Prostate gland (tissue), 2 donors: ENCODE data around the gene ZSCAN10. TPM values are rescaled to one million over a fixed set of nuclear protein-coding genes. Genes with fewer than 3 reads are reported as not detected.
"Not testable (repeated sequence)": the region's sequence is repeated elsewhere in the genome, so short reads cannot be mapped to it uniquely, and the experiment has no call there.

Experiments used
- DNase-seq: peaks from one replicate; pipeline ENCODE4 v3.0.0-alpha.2; 2019; ENCODE audit warnings: low spot score
- H3K27ac ChIP-seq, 2 donors: fragments of 200-600 bp; sonication (generic); 2 replicates each; pipeline ENCODE4 v1.5.1; 2017 to 2019
- H3K27me3 ChIP-seq: fragments of 200-600 bp; sonication (generic); replicated peaks from 2 replicates; pipeline ENCODE4 v1.5.1; 2019; ENCODE audit not compliant: insufficient read depth
- H3K36me3 ChIP-seq, 2 donors: fragments of 200-600 bp; sonication (generic); 1 replicate in 1 of 2; 2 replicates in 1 of 2; pipeline versions ENCODE4 v1.5.1 to v1.8.1; 2017 to 2019
- H3K4me1 ChIP-seq: fragments of 200-600 bp; sonication (generic); replicated peaks from 2 replicates; pipeline ENCODE4 v1.5.1; 2019
- H3K4me3 ChIP-seq, 2 donors: fragments of 200-600 bp; sonication (generic); 2 replicates each; pipeline ENCODE4 v1.5.1; 2017 to 2019
- H3K9me3 ChIP-seq: fragments of 200-600 bp; sonication (generic); 2 replicates; pipeline ENCODE4 v1.5.1; 2017
- POLR2A ChIP-seq: fragments of 450-650 bp; IDR thresholded peaks from one replicate; pipeline ENCODE4 v1.6.1; 2016; ENCODE audit warnings: antibody characterized with exemption, mild to moderate bottlenecking
- POLR2AphosphoS5 ChIP-seq: sonication (generic); formaldehyde crosslinking; IDR thresholded peaks from one replicate; pipeline ENCODE4 v1.6.1; 2017; ENCODE audit warnings: antibody characterized with exemption
- WGBS: methylation state at CpG from one replicate; pipeline ENCODE4 v1.1.5; 2018; 5-methylcytosine and 5-hydroxymethylcytosine counted together
- intact Hi-C: fragments of 100-400 bp; cut with DNase I; formaldehyde crosslinking; loops from one replicate; pipeline ENCODE4 v1.14.2; 2022
- total RNA-seq, 2 donors: library from RNA; depleted of rRNA; stranded (reverse); fragments of >200 nt; gene quantifications; one replicate each; pipeline ENCODE4 v1.1.0, GENCODE V29; 2016
- TF ChIP-seq, protein P1 (sequence below), 4 experiments: fragments of 200-600 bp in 2 of 4; fragments of 450-650 bp in 2 of 4; sonication (generic) in 2 of 4; IDR thresholded peaks; 1 replicate in 3 of 4; 2 replicates in 1 of 4; pipeline ENCODE4 v1.5.1; 2016 to 2019; ENCODE audit warnings: antibody characterized with exemption in 4 of 4, mild to moderate bottlenecking in 2 of 4, moderate library complexity in 2 of 4

Gene ZSCAN10
- total RNA-seq, 2 donors from 2014 or later = 0.57 TPM; not detected in 1

DNA sequence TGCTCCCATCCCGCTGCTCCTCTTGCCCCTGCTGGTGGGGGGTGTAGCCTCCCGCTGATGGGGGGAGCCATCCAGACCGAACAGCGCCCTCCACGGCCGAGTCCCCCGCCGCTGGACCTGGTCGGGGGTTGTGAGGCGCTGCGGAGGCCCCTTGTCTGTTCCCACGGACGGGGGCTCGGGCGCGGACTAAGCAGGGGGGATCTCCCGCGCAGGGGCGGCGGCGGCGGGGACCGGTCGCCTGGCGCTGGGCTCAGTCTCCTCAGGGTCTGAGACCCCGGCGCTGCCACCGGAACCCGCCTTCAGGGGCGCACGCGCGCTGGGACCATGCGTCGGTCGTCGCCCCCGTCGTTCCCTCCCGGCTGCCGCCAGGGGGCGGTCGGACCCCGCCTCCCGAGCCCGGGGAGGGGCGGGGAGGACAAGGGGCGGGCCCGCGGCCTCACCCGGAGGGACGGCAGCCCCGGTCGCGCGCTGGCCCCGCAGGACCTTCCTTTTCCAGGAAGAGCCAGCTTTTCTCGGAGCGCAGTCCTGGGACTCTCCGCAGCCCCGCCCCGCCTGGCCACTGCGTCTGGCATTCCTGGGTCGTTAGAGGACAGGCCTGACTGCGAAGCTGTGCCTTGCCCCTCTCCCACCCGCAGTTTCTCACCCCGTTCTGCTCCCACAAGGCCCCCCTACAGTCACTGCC is 39.9 kb downstream of the ZSCAN10 start:
- Histone ChIP-seq H3K9me3 (no peaks in the 10 kb centered on the region), H3K4me3 (peak overlapping the region; percentile 92 to 93), H3K4me1 (peaks cover 7% of the 10 kb centered on the region), H3K27ac (peak overlapping the region; percentile 74 to 76), H3K36me3 (no peaks in the 10 kb centered on the region), H3K27me3 (no peaks in the 10 kb centered on the region)
- intact Hi-C loops = loop anchor here (5.0 kb wide), 1 partner anchor 68 kb away; no protein-coding TSS in a partner anchor
- 2% methylated on average over 55 of the region's 67 CpGs for WGBS
- DNase-seq = peak; percentile 72
- peak; percentile 66 for TF ChIP-seq POLR2AphosphoS5
- TF ChIP-seq, protein P1, sequence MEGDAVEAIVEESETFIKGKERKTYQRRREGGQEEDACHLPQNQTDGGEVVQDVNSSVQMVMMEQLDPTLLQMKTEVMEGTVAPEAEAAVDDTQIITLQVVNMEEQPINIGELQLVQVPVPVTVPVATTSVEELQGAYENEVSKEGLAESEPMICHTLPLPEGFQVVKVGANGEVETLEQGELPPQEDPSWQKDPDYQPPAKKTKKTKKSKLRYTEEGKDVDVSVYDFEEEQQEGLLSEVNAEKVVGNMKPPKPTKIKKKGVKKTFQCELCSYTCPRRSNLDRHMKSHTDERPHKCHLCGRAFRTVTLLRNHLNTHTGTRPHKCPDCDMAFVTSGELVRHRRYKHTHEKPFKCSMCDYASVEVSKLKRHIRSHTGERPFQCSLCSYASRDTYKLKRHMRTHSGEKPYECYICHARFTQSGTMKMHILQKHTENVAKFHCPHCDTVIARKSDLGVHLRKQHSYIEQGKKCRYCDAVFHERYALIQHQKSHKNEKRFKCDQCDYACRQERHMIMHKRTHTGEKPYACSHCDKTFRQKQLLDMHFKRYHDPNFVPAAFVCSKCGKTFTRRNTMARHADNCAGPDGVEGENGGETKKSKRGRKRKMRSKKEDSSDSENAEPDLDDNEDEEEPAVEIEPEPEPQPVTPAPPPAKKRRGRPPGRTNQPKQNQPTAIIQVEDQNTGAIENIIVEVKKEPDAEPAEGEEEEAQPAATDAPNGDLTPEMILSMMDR (IDR thresholded peaks at IDR 0.05) = peak; percentile 86 to 98 (median 97)
- peak; percentile 19 for TF ChIP-seq POLR2A

DNA sequence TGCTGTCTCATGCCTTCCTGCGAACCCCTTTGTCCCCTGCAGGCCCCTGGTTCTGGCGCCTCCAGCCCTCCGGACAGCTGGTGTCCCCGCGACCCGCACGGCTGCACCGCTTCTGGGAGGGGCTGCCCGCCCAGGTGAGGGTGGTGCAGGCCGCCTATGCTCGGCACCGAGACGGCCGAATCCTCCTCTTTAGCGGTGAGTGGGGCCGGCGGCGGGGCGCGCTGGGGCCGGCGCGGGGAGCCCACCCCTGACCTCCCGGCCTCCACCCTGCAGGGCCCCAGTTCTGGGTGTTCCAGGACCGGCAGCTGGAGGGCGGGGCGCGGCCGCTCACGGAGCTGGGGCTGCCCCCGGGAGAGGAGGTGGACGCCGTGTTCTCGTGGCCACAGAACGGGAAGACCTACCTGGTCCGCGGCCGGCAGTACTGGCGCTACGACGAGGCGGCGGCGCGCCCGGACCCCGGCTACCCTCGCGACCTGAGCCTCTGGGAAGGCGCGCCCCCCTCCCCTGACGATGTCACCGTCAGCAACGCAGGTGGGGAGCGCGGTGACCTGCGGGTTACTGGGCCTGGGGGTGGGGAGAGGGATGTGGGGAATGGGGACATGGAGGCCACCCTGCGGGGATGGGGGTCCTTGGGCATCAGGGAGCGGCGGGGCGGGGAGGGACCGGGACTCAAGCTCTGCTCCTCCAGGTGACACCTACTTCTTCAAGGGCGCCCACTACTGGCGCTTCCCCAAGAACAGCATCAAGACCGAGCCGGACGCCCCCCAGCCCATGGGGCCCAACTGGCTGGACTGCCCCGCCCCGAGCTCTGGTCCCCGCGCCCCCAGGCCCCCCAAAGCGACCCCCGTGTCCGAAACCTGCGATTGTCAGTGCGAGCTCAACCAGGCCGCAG is 40.7 kb downstream of the ZSCAN10 start:
- peak overlapping the region; percentile 92 to 93 for H3K4me3 ChIP-seq
- intact Hi-C loops = loop anchor here (5.0 kb wide), 1 partner anchor 69 kb away; no protein-coding TSS in a partner anchor
- no peaks in the 10 kb centered on the region for H3K9me3 ChIP-seq
- H3K36me3 ChIP-seq = no peaks in the 10 kb centered on the region
- H3K27me3 ChIP-seq = no peaks in the 10 kb centered on the region
- no peak for TF ChIP-seq POLR2AphosphoS5
- TF ChIP-seq, protein P1 (IDR thresholded peaks at IDR 0.05) = peak in 1 of 4 experiments; percentile 26
- WGBS = 12% methylated on average over 35 of the region's 77 CpGs
- H3K27ac ChIP-seq = peak overlapping the region; percentile 74 to 76
- peak; percentile 47 for DNase-seq
- peaks cover 7% of the 10 kb centered on the region for H3K4me1 ChIP-seq

DNA sequence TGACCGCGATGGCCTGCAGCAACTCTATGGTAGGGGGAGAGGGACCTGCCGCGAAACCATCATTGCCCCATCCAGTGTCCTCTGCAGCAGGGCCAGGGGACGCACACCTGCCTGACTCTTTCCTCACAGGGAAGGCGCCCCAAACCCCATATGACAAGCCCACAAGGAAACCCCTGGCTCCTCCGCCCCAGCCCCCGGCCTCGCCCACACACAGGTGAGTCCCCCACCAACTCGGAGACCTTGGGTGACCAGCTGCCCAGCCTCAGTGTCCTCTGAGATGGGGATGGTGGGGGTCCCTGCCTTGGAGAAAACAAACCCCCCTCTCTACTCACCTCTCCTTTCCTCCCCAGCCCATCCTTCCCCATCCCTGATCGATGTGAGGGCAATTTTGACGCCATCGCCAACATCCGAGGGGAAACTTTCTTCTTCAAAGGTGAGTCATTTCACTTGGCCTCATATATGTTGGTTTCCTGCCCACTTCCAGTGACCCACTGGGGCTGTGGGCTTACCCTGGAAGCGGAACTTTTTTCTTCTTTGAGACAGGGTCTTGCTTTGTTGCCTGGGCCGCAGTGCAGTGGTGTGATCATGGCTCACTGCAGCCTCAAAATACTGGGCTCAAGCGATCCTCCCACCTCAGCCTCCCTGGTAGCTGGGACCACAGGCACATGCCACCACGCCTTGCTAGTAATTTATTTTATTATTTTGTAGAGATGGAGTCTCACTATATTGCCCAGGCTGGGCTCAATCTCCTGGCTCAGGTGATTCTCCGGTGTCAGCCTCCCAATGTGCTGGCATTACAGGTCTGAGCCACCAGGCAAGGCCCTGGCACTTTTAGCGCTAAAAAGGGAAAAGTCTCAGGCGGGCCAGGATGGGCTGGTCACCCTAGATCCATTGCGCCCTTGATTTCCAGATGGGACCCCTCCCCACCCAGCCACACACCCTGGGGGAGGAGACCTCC is 41.6 kb downstream of the ZSCAN10 start:
- H3K4me1 ChIP-seq = peaks cover 7% of the 10 kb centered on the region
- H3K27ac ChIP-seq = no peak overlapping the region
- H3K9me3 ChIP-seq = no peaks in the 10 kb centered on the region
- intact Hi-C loops = loop anchor here (5.0 kb wide), 1 partner anchor 70 kb away; no protein-coding TSS in a partner anchor
- no peaks in the 10 kb centered on the region for H3K36me3 ChIP-seq
- H3K4me3 ChIP-seq = no peak overlapping the region
- TF ChIP-seq POLR2A = no peak
- TF ChIP-seq POLR2AphosphoS5 = no peak
- TF ChIP-seq, protein P1 (IDR thresholded peaks at IDR 0.05) = no peak
- no peak for DNase-seq
- 94% methylated on average over 20 of the region's 22 CpGs for WGBS
- no peaks in the 10 kb centered on the region for H3K27me3 ChIP-seq

DNA sequence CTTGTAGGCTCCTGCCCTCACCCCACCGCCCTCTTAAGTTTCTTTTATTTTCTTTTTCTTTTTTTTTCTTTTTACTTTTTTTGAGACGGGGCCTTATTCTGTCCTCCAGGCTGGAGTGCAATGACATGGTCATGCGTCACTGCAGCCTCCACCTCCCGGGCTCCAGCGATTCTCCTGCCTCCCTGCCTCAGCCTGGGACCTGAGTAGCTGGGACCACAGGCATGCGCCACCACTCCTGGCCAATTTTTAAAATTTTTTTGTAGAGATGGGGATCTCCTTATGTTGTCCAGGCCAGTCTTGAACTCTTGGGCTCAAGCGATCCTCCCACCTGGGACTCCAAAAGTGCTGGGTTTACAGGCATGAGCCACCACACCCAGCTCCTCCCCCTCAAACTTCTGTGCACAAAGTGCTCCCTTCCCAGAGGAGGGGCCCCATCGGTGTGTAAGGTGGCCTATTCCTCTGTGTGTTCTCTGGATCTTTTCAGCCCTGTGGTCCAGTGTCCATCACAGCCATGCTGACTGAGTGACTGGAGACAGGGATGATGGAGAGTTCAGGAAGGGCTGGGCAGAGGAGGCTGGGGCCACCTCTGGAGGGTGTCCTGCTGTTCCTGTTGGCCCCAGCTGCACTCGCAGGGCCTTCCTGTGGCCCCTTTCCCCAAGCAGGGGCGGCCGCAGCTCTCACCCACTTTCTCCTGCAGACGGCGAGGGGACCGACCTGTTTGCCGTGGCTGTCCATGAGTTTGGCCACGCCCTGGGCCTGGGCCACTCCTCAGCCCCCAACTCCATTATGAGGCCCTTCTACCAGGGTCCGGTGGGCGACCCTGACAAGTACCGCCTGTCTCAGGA is 42.5 kb downstream of the ZSCAN10 start:
- no peak for DNase-seq
- H3K4me3 ChIP-seq = no peak overlapping the region
- H3K27me3 ChIP-seq = no peaks in the 10 kb centered on the region
- H3K9me3 ChIP-seq = no peaks in the 10 kb centered on the region
- intact Hi-C loops = loop anchor here (5.0 kb wide), 1 partner anchor 71 kb away; no protein-coding TSS in a partner anchor
- H3K27ac ChIP-seq = no peak overlapping the region
- WGBS = 86% methylated on average over 19 of the region's 19 CpGs
- no peaks in the 10 kb centered on the region for H3K36me3 ChIP-seq
- peaks cover 7% of the 10 kb centered on the region for H3K4me1 ChIP-seq
- TF ChIP-seq POLR2AphosphoS5 = no peak
- TF ChIP-seq, protein P1 (IDR thresholded peaks at IDR 0.05) = no peak
- TF ChIP-seq POLR2A = no peak

DNA sequence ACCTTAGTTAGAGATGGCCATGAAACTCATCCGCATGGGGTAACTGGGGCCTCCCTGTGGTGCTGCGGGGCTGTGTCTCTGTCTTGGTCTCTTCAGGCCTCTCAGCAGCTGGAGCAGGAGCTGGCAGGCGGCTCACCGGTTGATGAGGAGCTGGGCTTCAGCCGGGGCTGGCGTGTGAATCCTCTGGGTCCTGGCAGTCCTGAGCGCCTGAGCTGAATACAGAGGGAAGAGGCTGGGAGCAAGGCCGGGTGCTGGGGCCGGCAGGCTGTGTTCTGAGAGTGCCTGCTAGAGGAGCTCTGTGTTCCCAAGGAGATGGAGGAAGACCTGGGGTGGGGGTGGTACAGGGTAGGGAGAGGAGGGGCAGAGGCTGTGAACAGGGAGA is 43.4 kb downstream of the ZSCAN10 start:
- intact Hi-C loops = loop anchor here (5.0 kb wide), 1 partner anchor 72 kb away; no protein-coding TSS in a partner anchor
- 62% methylated on average over 9 of the region's 9 CpGs for WGBS

More for the DNA sequence above, 43.4 kb downstream of the ZSCAN10 start:
- H3K4me3 ChIP-seq, H3K27me3 ChIP-seq, H3K4me1 ChIP-seq, DNase-seq, H3K27ac ChIP-seq, H3K9me3 ChIP-seq, H3K36me3 ChIP-seq: not testable (repeated sequence)
